ENCODE data around the gene SPESP1. TPM values are rescaled to one million over a fixed set of nuclear protein-coding genes. Genes with fewer than 3 reads are reported as not detected.

Gene SPESP1
- total and polyA plus RNA-seq, 2 of the 8 experiments (the other 6 are each of a cell fraction or from before 2014, with no cell fraction given): not detected

GRCh38 chr15:68887120-68887519, 43.2 kb upstream of the SPESP1 start (continued):
- TF ChIP-seq RFX5 (IDR thresholded peaks at IDR 0.05; ENCODE audit: borderline replicate concordance, low read depth, low read length) (no peak), HDAC2 (IDR thresholded peaks at IDR 0.05; ENCODE audit: borderline replicate concordance in 1 of 2, low read depth in 2 of 2, low read length in 2 of 2) (no peak)
